ENCODE data around the gene IL17REL.

DNA sequence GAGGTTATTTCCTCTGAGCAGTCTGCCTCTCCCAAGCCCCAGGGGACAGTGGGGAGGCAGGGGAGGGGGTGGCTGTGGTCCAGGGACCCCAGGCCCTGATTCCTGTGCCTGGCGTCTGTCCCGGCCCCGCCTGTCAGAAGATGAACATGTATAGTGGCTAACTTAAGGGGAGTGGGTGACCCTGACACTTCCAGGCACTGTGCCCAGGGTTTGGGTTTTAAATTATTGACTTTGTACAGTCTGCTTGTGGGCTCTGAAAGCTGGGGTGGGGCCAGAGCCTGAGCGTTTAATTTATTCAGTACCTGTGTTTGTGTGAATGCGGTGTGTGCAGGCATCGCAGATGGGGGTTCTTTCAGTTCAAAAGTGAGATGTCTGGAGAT is 48.9 kb downstream of the IL17REL start:
- TF ChIP-seq, protein P1, sequence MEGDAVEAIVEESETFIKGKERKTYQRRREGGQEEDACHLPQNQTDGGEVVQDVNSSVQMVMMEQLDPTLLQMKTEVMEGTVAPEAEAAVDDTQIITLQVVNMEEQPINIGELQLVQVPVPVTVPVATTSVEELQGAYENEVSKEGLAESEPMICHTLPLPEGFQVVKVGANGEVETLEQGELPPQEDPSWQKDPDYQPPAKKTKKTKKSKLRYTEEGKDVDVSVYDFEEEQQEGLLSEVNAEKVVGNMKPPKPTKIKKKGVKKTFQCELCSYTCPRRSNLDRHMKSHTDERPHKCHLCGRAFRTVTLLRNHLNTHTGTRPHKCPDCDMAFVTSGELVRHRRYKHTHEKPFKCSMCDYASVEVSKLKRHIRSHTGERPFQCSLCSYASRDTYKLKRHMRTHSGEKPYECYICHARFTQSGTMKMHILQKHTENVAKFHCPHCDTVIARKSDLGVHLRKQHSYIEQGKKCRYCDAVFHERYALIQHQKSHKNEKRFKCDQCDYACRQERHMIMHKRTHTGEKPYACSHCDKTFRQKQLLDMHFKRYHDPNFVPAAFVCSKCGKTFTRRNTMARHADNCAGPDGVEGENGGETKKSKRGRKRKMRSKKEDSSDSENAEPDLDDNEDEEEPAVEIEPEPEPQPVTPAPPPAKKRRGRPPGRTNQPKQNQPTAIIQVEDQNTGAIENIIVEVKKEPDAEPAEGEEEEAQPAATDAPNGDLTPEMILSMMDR (IDR thresholded peaks at IDR 0.05): no peak
- TF ChIP-seq MYBL2 (CRISPR knock-in tag; IDR thresholded peaks at IDR 0.05) (no peak), JUN (CRISPR knock-in tag; IDR thresholded peaks at IDR 0.05) (no peak), ZNF121 (CRISPR knock-in tag; IDR thresholded peaks at IDR 0.05) (no peak)

Data from WTC11 (cell line).